HEK293 (cell line): ENCODE measurements around the gene FTL.

Source experiments
- CTCF ChIA-PET: fragments of 350-600 bp; formaldehyde crosslinking; extraction: SDS; loops from one replicate; lab custom pipeline; 2021; ENCODE audit warnings: antibody characterized with exemption; lab: Yijun Ruan, JAX
- POLR2A ChIA-PET: fragments of 300-600 bp; formaldehyde crosslinking; extraction: SDS; loops from one replicate; lab custom pipeline; 2020; ENCODE audit warnings: antibody characterized with exemption, inconsistent platforms; lab: Yijun Ruan, JAX
- H3K27ac ChIP-seq: fragments of 200-500 bp; sonication (Bioruptor generic); 2 replicates; pipeline ENCODE4 v1.5.1; 2014; ENCODE audit warnings: low read depth, low read length, control low read depth, inconsistent platforms; ENCODE audit errors: extremely low read depth
- H3K36me3 ChIP-seq, 2 experiments: fragments of 200-500 bp in 1 of 2; sonication (Bioruptor generic) in 1 of 2; 1 replicate in 1 of 2; 2 replicates in 1 of 2; pipeline ENCODE4 v1.5.1; 2014 to 2017; ENCODE audit warnings: inconsistent platforms in 2 of 2, low read length in 2 of 2; ENCODE audit not compliant: control insufficient read depth in 2 of 2, insufficient read depth in 1 of 2
- H3K4me1 ChIP-seq: fragments of 200-500 bp; sonication (Bioruptor generic); 2 replicates; pipeline ENCODE4 v1.5.1; 2014; ENCODE audit warnings: mild to moderate bottlenecking, low read length, inconsistent platforms; ENCODE audit not compliant: control insufficient read depth, insufficient read depth
- H3K4me3 ChIP-seq: 2 replicates; pipeline ENCODE4 v1.5.1; 2011; ENCODE audit warnings: low read depth, mild to moderate bottlenecking, control low read depth, low read length, moderate library complexity
- H3K9me3 ChIP-seq: fragments of 200-500 bp; sonication (Bioruptor generic); 2 replicates; pipeline ENCODE4 v1.5.1; 2014; ENCODE audit warnings: low read depth, low read length, inconsistent platforms; ENCODE audit not compliant: control insufficient read depth, insufficient read depth
- BCL11B ChIP-seq: fragments of 450-650 bp; formaldehyde crosslinking; IDR thresholded peaks from 2 replicates; pipeline ENCODE4 v1.5.1; 2016; ENCODE audit warnings: low read depth, missing biosample characterization, missing genetic modification characterization
- KLF1 ChIP-seq: fragments of 450-650 bp; formaldehyde crosslinking; IDR thresholded peaks from 2 replicates; pipeline ENCODE4 v1.5.1; 2016; ENCODE audit warnings: missing biosample characterization, missing genetic modification characterization
- MEIS1 ChIP-seq: sonication (generic); formaldehyde crosslinking; IDR thresholded peaks from 2 replicates; pipeline ENCODE4 v1.8.1; 2022; ENCODE audit warnings: missing genetic modification reagents, mild to moderate bottlenecking, borderline replicate concordance
- MZF1 ChIP-seq: fragments of 450-650 bp; formaldehyde crosslinking; IDR thresholded peaks from 2 replicates; pipeline ENCODE4 v1.5.1; 2017; ENCODE audit warnings: missing biosample characterization, missing genetic modification characterization, borderline replicate concordance
- PRDM1 ChIP-seq: fragments of 450-650 bp; formaldehyde crosslinking; IDR thresholded peaks from 2 replicates; pipeline ENCODE4; 2016; ENCODE audit warnings: missing biosample characterization, missing genetic modification characterization
- SP2 ChIP-seq: fragments of 450-650 bp; formaldehyde crosslinking; IDR thresholded peaks from 2 replicates; pipeline ENCODE4 v1.5.1; 2016; ENCODE audit warnings: missing biosample characterization, missing genetic modification characterization
- ZNF350 ChIP-seq: fragments of 450-650 bp; formaldehyde crosslinking; IDR thresholded peaks from 2 replicates; pipeline ENCODE4 v1.5.0; 2017; ENCODE audit warnings: missing biosample characterization, mild to moderate bottlenecking, missing genetic modification characterization
- ZNF394 ChIP-seq: fragments of 450-650 bp; formaldehyde crosslinking; IDR thresholded peaks from 2 replicates; pipeline ENCODE4 v1.5.1; 2016; ENCODE audit warnings: missing biosample characterization, missing genetic modification characterization, mild to moderate bottlenecking, moderate library complexity, borderline replicate concordance
- ZNF426 ChIP-seq: fragments of 450-650 bp; formaldehyde crosslinking; IDR thresholded peaks from 2 replicates; pipeline ENCODE4 v1.5.1; 2017; ENCODE audit warnings: missing biosample characterization, missing genetic modification characterization, mild to moderate bottlenecking, inconsistent platforms, moderate library complexity
- ZNF560 ChIP-seq: fragments of 450-650 bp; formaldehyde crosslinking; IDR thresholded peaks from 2 replicates; pipeline ENCODE4 v1.5.1; 2017; ENCODE audit warnings: missing biosample characterization, missing genetic modification characterization, borderline replicate concordance
- ZNF600 ChIP-seq: fragments of 450-650 bp; formaldehyde crosslinking; IDR thresholded peaks from 2 replicates; pipeline ENCODE4 v1.5.1; 2016; ENCODE audit warnings: missing biosample characterization, missing genetic modification characterization
- ZNF660 ChIP-seq: fragments of 450-650 bp; IDR thresholded peaks from 2 replicates; pipeline ENCODE4 v1.5.1; 2018; ENCODE audit warnings: missing biosample characterization, mild to moderate bottlenecking, missing genetic modification characterization
- ZNF777 ChIP-seq: fragments of 450-650 bp; formaldehyde crosslinking; IDR thresholded peaks from 2 replicates; pipeline ENCODE4 v1.5.1; 2017; ENCODE audit warnings: missing biosample characterization, missing genetic modification characterization, borderline replicate concordance
- TF ChIP-seq, protein P1 (sequence below): fragments of 450-650 bp; formaldehyde crosslinking; IDR thresholded peaks from 2 replicates; pipeline ENCODE4 v1.5.1; 2017; ENCODE audit warnings: missing biosample characterization, mild to moderate bottlenecking, missing genetic modification characterization, moderate library complexity
- TF ChIP-seq, protein P2 (sequence below): fragments of 450-650 bp; formaldehyde crosslinking; IDR thresholded peaks from 2 replicates; pipeline ENCODE4 v1.5.1; 2016; ENCODE audit warnings: missing biosample characterization, missing genetic modification characterization
- TF ChIP-seq, protein P3 (sequence below): fragments of 450-650 bp; formaldehyde crosslinking; IDR thresholded peaks from 2 replicates; pipeline ENCODE4 v1.5.1; 2016; ENCODE audit warnings: missing biosample characterization, missing genetic modification characterization
- TF ChIP-seq, protein P4 (sequence below): fragments of 450-650 bp; formaldehyde crosslinking; IDR thresholded peaks from 2 replicates; pipeline ENCODE4 v1.5.1; 2016; ENCODE audit warnings: missing biosample characterization, missing genetic modification characterization
- TF ChIP-seq, protein P5 (sequence below): fragments of 450-650 bp; formaldehyde crosslinking; IDR thresholded peaks from 2 replicates; pipeline ENCODE4 v1.5.1; 2016; ENCODE audit warnings: missing biosample characterization, missing genetic modification characterization, low read depth
- TF ChIP-seq, protein P6 (sequence below): fragments of 450-650 bp; formaldehyde crosslinking; IDR thresholded peaks from 2 replicates; pipeline ENCODE4 v1.5.1; 2016; ENCODE audit warnings: missing biosample characterization, missing genetic modification characterization

The FTL gene

DNA sequence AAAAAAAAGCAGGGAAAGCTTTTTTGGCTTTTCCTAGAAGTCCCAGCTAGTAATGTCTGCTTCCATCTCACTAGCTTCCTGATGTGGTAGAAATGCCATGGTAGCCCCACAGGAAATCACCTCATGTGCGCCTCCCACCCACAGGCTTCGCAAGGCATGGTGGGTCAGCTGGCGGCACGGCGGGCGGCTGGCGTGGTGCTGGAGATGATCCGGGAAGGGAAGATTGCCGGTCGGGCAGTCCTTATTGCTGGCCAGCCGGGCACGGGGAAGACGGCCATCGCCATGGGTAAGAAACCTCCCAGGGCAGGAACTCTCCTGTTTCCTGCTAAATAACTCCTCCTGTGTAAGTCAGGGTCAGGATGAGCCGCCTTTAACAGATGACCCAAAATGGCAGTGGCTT lies 39.0 kb downstream of the FTL start:
- TF ChIP-seq, protein P1, sequence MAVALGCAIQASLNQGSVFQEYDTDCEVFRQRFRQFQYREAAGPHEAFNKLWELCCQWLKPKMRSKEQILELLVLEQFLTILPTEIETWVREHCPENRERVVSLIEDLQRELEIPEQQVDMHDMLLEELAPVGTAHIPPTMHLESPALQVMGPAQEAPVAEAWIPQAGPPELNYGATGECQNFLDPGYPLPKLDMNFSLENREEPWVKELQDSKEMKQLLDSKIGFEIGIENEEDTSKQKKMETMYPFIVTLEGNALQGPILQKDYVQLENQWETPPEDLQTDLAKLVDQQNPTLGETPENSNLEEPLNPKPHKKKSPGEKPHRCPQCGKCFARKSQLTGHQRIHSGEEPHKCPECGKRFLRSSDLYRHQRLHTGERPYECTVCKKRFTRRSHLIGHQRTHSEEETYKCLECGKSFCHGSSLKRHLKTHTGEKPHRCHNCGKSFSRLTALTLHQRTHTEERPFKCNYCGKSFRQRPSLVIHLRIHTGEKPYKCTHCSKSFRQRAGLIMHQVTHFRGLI (tag by site-specific recombination), result no peak
- no peak for TF ChIP-seq PRDM1 (tag by site-specific recombination)
- TF ChIP-seq, protein P2, sequence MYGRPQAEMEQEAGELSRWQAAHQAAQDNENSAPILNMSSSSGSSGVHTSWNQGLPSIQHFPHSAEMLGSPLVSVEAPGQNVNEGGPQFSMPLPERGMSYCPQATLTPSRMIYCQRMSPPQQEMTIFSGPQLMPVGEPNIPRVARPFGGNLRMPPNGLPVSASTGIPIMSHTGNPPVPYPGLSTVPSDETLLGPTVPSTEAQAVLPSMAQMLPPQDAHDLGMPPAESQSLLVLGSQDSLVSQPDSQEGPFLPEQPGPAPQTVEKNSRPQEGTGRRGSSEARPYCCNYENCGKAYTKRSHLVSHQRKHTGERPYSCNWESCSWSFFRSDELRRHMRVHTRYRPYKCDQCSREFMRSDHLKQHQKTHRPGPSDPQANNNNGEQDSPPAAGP (tag by site-specific recombination), result no peak
- no peak for TF ChIP-seq KLF1
- TF ChIP-seq ZNF600, result no peak
- TF ChIP-seq, protein P3, sequence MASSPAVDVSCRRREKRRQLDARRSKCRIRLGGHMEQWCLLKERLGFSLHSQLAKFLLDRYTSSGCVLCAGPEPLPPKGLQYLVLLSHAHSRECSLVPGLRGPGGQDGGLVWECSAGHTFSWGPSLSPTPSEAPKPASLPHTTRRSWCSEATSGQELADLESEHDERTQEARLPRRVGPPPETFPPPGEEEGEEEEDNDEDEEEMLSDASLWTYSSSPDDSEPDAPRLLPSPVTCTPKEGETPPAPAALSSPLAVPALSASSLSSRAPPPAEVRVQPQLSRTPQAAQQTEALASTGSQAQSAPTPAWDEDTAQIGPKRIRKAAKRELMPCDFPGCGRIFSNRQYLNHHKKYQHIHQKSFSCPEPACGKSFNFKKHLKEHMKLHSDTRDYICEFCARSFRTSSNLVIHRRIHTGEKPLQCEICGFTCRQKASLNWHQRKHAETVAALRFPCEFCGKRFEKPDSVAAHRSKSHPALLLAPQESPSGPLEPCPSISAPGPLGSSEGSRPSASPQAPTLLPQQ (tag by site-specific recombination), result no peak
- TF ChIP-seq MZF1 (tag by site-specific recombination), result no peak
- TF ChIP-seq ZNF560 (tag by site-specific recombination), result no peak
- TF ChIP-seq, protein P4, sequence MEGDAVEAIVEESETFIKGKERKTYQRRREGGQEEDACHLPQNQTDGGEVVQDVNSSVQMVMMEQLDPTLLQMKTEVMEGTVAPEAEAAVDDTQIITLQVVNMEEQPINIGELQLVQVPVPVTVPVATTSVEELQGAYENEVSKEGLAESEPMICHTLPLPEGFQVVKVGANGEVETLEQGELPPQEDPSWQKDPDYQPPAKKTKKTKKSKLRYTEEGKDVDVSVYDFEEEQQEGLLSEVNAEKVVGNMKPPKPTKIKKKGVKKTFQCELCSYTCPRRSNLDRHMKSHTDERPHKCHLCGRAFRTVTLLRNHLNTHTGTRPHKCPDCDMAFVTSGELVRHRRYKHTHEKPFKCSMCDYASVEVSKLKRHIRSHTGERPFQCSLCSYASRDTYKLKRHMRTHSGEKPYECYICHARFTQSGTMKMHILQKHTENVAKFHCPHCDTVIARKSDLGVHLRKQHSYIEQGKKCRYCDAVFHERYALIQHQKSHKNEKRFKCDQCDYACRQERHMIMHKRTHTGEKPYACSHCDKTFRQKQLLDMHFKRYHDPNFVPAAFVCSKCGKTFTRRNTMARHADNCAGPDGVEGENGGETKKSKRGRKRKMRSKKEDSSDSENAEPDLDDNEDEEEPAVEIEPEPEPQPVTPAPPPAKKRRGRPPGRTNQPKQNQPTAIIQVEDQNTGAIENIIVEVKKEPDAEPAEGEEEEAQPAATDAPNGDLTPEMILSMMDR (tag by site-specific recombination), result no peak
- TF ChIP-seq, protein P5, sequence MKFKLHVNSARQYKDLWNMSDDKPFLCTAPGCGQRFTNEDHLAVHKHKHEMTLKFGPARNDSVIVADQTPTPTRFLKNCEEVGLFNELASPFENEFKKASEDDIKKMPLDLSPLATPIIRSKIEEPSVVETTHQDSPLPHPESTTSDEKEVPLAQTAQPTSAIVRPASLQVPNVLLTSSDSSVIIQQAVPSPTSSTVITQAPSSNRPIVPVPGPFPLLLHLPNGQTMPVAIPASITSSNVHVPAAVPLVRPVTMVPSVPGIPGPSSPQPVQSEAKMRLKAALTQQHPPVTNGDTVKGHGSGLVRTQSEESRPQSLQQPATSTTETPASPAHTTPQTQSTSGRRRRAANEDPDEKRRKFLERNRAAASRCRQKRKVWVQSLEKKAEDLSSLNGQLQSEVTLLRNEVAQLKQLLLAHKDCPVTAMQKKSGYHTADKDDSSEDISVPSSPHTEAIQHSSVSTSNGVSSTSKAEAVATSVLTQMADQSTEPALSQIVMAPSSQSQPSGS (tag by site-specific recombination), result no peak
- no peak for TF ChIP-seq ZNF426 (tag by site-specific recombination)
- TF ChIP-seq ZNF350 (tag by site-specific recombination), result no peak
- TF ChIP-seq MEIS1 (CRISPR knock-in tag), result no peak
- TF ChIP-seq ZNF394 (tag by site-specific recombination), result no peak
- TF ChIP-seq BCL11B (tag by site-specific recombination), result no peak
- no peak for TF ChIP-seq SP2
- TF ChIP-seq ZNF777, result no peak
- TF ChIP-seq, protein P6, sequence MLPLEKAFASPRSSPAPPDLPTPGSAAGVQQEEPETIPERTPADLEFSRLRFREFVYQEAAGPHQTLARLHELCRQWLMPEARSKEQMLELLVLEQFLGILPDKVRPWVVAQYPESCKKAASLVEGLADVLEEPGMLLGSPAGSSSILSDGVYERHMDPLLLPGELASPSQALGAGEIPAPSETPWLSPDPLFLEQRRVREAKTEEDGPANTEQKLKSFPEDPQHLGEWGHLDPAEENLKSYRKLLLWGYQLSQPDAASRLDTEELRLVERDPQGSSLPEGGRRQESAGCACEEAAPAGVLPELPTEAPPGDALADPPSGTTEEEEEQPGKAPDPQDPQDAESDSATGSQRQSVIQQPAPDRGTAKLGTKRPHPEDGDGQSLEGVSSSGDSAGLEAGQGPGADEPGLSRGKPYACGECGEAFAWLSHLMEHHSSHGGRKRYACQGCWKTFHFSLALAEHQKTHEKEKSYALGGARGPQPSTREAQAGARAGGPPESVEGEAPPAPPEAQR, result no peak
- TF ChIP-seq ZNF660 (tag by site-specific recombination), result no peak
- Histone ChIP-seq H3K4me3 (no peak overlapping the region), H3K9me3 (no peaks in the 10 kb centered on the region), H3K36me3 (peaks cover 65 to 71% of the 10 kb centered on the region in 2 experiments), H3K4me1 (no peaks in the 10 kb centered on the region), H3K27ac (no peak overlapping the region)
- ChIA-PET POLR2A (no interaction called here), CTCF (interaction anchor here (1.0 to 3.2 kb wide), 3 partner anchors 11 to 102 kb away, joined by 4 to 23 read pairs (median 9); partner anchors contain the start of genes GYS1 and RUVBL2)
